HepG2 (cell line): ENCODE results near the gene ABCC8. TPM values are rescaled to one million over a fixed set of nuclear protein-coding genes. Genes with fewer than 3 reads are reported as not detected.

Source experiments
- GATA4 ChIP-seq: sonication (generic); IDR thresholded peaks from 2 replicates; pipeline ENCODE4 v1.6.1; 2016; ENCODE audit warnings: antibody characterized with exemption, low read depth, borderline replicate concordance
- ZNF598 ChIP-seq: sonication (generic); formaldehyde crosslinking; IDR thresholded peaks from 2 replicates; pipeline ENCODE4 v1.5.1; 2020; ENCODE audit warnings: mild to moderate bottlenecking, missing genetic modification reagents, borderline replicate concordance
- ZNF646 ChIP-seq: sonication (generic); formaldehyde crosslinking; IDR thresholded peaks from 2 replicates; pipeline ENCODE4 v1.9.0; 2021; ENCODE audit warnings: mild to moderate bottlenecking, missing genetic modification reagents
- polyA plus RNA-seq, 8 experiments: library from polyadenylated mRNA; depleted of rRNA in 3 of 8; stranded (reverse) in 7 of 8; unstranded in 1 of 8; fragments of >200 nt; fragmentation: Illumina TruSeq in 4 of 8; extraction: Trizol in 4 of 8; gene quantifications; 2 replicates each; pipeline versions ENCODE4 v1.2.1 to v1.2.3, GENCODE V29; 2011 to 2016; ENCODE audit warnings: low read depth in 4 of 8, missing spikeins in 1 of 8, mixed read lengths in 1 of 8; ENCODE audit not compliant: insufficient read depth in 1 of 8
- total RNA-seq, 5 experiments: library from RNA; depleted of rRNA; stranded (reverse); fragments of >200 nt; fragmentation: Illumina TruSeq; extraction: Trizol; gene quantifications; 2 replicates each; pipeline ENCODE4 v1.2.3, GENCODE V29; 2016; ENCODE audit warnings: low read depth in 1 of 5
- TF ChIP-seq, protein P1 (sequence below): sonication (generic); formaldehyde crosslinking; IDR thresholded peaks from 2 replicates; pipeline ENCODE4 v1.8.0; 2022; ENCODE audit warnings: mild to moderate bottlenecking, missing genetic modification reagents

ABCC8 gene
- total and polyA plus RNA-seq, 2 of the 13 experiments (the other 11 are each of a cell fraction or from before 2014, with no cell fraction given) = not detected

GRCh38 chr11:17412488-17413180, 64.0 kb downstream of the ABCC8 start (continued):
- TF ChIP-seq, protein P1, sequence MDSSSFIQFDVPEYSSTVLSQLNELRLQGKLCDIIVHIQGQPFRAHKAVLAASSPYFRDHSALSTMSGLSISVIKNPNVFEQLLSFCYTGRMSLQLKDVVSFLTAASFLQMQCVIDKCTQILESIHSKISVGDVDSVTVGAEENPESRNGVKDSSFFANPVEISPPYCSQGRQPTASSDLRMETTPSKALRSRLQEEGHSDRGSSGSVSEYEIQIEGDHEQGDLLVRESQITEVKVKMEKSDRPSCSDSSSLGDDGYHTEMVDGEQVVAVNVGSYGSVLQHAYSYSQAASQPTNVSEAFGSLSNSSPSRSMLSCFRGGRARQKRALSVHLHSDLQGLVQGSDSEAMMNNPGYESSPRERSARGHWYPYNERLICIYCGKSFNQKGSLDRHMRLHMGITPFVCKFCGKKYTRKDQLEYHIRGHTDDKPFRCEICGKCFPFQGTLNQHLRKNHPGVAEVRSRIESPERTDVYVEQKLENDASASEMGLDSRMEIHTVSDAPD (CRISPR knock-in tag) = no peak
- TF ChIP-seq GATA4 (no peak), ZNF646 (no peak), ZNF598 (no peak)
- TF ChIP-seq, all 625 proteins: peak for 0
